HFF-Myc (cell line): ENCODE data around the gene GPR137C.

Experiments used
- DNase-seq: peaks from one replicate; pipeline ENCODE4 v3.0.0-alpha.2; 2011; ENCODE audit warnings: low read depth; ENCODE audit errors: extremely low read depth
- H3K4me3 ChIP-seq: replicated peaks from 2 replicates; pipeline ENCODE4 v1.5.1; 2011; ENCODE audit warnings: low read depth, mild to moderate bottlenecking, control low read depth, low read length
- TF ChIP-seq, protein P1 (sequence below): IDR thresholded peaks from 2 replicates; pipeline ENCODE4 v1.5.1; 2012; ENCODE audit warnings: mild to moderate bottlenecking, low read depth, low read length, control low read depth; ENCODE audit errors: missing control alignments

The GPR137C gene

DNA sequence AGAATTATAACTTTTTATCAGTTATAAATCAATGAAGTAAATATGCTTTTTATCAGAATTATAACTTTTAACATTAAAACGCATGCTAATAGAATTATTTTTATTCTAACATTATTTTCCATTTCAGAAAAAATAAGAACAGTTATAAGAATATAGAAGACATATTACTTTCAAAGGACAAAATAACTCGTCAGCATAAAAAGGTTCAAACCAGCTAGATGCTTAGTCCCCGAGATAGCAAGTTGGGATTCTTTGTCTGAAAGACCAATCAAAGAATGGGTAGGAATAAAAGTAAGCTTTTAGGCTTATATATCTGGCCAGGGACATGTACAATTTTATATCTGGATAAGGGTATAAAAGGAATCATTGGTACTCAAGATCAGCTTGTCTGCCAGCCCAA lies 66.0 kb downstream of the GPR137C start:
- no peak for DNase-seq
- TF ChIP-seq, protein P1, sequence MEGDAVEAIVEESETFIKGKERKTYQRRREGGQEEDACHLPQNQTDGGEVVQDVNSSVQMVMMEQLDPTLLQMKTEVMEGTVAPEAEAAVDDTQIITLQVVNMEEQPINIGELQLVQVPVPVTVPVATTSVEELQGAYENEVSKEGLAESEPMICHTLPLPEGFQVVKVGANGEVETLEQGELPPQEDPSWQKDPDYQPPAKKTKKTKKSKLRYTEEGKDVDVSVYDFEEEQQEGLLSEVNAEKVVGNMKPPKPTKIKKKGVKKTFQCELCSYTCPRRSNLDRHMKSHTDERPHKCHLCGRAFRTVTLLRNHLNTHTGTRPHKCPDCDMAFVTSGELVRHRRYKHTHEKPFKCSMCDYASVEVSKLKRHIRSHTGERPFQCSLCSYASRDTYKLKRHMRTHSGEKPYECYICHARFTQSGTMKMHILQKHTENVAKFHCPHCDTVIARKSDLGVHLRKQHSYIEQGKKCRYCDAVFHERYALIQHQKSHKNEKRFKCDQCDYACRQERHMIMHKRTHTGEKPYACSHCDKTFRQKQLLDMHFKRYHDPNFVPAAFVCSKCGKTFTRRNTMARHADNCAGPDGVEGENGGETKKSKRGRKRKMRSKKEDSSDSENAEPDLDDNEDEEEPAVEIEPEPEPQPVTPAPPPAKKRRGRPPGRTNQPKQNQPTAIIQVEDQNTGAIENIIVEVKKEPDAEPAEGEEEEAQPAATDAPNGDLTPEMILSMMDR = no peak
- no peak overlapping the region for H3K4me3 ChIP-seq

- H3K4me3 ChIP-seq = no peak overlapping the region
- DNase-seq = no peak
Observed at GRCh38 chr14:52619687-52620086, 67.1 kb downstream of the GPR137C start.

GRCh38 chr14:52640137-52640536 lies 87.5 kb downstream of the GPR137C start:
- H3K4me3 ChIP-seq = no peak overlapping the region
- no peak for DNase-seq
- TF ChIP-seq, protein P1 = no peak

More at GRCh38 chr14:52619687-52620086, 67.1 kb downstream of the GPR137C start:
- TF ChIP-seq, protein P1 = no peak

- TF ChIP-seq, protein P1 = no peak
- H3K4me3 ChIP-seq = no peak overlapping the region
- DNase-seq = no peak
Observed at GRCh38 chr14:52641745-52642144, 89.1 kb downstream of the GPR137C start.

GRCh38 chr14:52649511-52649910 lies 96.9 kb downstream of the GPR137C start:
- no peak for DNase-seq
- no peak overlapping the region for H3K4me3 ChIP-seq
- TF ChIP-seq, protein P1 = no peak

DNA sequence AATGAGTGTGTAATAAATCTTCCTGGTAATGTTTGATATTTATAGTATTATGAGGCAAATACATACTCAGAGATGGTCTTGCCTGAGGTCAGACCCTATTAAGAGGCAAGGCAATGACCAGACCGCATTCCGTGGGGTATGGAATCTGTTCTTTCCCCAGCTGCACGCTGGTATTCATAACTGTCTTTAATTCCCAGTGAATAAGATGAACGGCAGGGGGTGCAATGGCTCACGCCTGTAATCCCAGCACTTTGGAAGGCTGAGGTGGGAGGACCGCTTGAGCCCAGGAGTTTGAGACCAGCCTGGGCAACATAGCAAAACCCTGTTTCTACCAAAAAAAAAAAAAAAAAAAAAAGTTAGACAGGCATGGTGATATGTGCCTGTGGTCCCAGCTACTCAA lies 98.1 kb downstream of the GPR137C start:
- TF ChIP-seq, protein P1 = no peak
- no peak for DNase-seq
- H3K4me3 ChIP-seq = no peak overlapping the region

GRCh38 chr14:52656905-52657304 lies 104.3 kb downstream of the GPR137C start:
- TF ChIP-seq, protein P1 = no peak
- DNase-seq = no peak

More at GRCh38 chr14:52656905-52657304, 104.3 kb downstream of the GPR137C start:
- H3K4me3 ChIP-seq = no peak overlapping the region
